Fibroblast of pulmonary artery (primary cell): ENCODE measurements around the gene PTPN4.
"Not testable (repeated sequence)": the region's sequence is repeated elsewhere in the genome, so short reads cannot be mapped to it uniquely, and the experiment has no call there.

Experiments used
- DNase-seq: peaks from one replicate; pipeline ENCODE4 v3.0.0-alpha.2; 2010; ENCODE audit warnings: low read depth
- H3K4me3 ChIP-seq: replicated peaks from 2 replicates; pipeline ENCODE4 v1.5.1; 2011; ENCODE audit warnings: low read depth, mild to moderate bottlenecking, control low read depth, low read length, moderate library complexity
- CTCF ChIP-seq: IDR thresholded peaks from 2 replicates; pipeline ENCODE4 v1.5.1; 2011; ENCODE audit warnings: mild to moderate bottlenecking, control low read depth, low read length, inconsistent platforms; ENCODE audit errors: missing control alignments

PTPN4 gene

GRCh38 chr2:119801040-119801439, 41.3 kb downstream of the PTPN4 start:
- DNase-seq: no peak
- H3K4me3 ChIP-seq: no peak overlapping the region
- TF ChIP-seq CTCF: no peak

GRCh38 chr2:119801989-119802388, 42.3 kb downstream of the PTPN4 start:
- H3K4me3 ChIP-seq, DNase-seq: not testable (repeated sequence)

GRCh38 chr2:119803101-119803500, 43.4 kb downstream of the PTPN4 start:
- TF ChIP-seq CTCF: no peak
- DNase-seq: no peak
- H3K4me3 ChIP-seq: no peak overlapping the region

- not testable (repeated sequence) for DNase-seq, H3K4me3 ChIP-seq
Measured at GRCh38 chr2:119804409-119804808, 44.7 kb downstream of the PTPN4 start.

GRCh38 chr2:119808516-119809147, 48.9 kb downstream of the PTPN4 start:
- no peak overlapping the region for H3K4me3 ChIP-seq
- peak; percentile 53 for DNase-seq
- TF ChIP-seq CTCF: no peak

GRCh38 chr2:119809339-119810048, 49.8 kb downstream of the PTPN4 start:
- peak overlapping the region; percentile 15 for H3K4me3 ChIP-seq
- DNase-seq: peak; percentile 93
- TF ChIP-seq CTCF: no peak

- no peak for TF ChIP-seq CTCF
- H3K4me3 ChIP-seq: no peak overlapping the region
- no peak for DNase-seq
Measured at GRCh38 chr2:119810049-119810630, 50.4 kb downstream of the PTPN4 start.

- no peak for DNase-seq
- no peak overlapping the region for H3K4me3 ChIP-seq
- no peak for TF ChIP-seq CTCF
Measured at GRCh38 chr2:119814216-119814615, 54.5 kb downstream of the PTPN4 start.
